Activated CD4-positive, CD25-positive, alpha-beta regulatory T cell treated with anti-CD3 and anti-CD28 coated beads, Interleukin-2, amount 50 U/mL, for 16 hours (primary cell): ENCODE data around the gene RIPK1.
A peak's percentile ranks its signal among the peaks of the same experiment; 100 is the strongest.

Experiments used
- DNase-seq: peaks from one replicate; pipeline ENCODE4 v3.0.0-alpha.2; 2020; ENCODE audit warnings: low read depth, low spot score

The RIPK1 gene

DNA sequence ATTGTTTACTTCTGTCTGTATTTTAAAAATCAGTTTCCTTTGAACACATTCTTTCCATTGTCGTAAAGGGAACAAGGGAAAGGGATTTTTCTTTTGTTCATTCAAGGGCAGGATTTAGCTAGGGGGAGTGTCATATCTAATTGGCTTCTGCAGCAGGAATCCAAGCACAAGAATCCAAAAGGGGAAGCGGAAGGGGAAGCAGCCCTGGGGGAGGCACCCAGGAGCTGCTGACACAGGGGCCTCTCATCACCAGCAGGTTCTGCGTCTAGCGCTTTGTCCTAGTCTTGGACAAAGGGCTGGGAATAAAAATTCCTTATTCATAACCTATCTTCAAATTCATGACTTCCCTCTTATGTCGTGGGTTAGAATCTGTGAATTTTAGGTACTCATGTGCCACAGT is 13.7 kb downstream of the RIPK1 start:
- DNase-seq: no peak

GRCh38 chr6:3085074-3085473 is 16.8 kb downstream of the RIPK1 start:
- no peak for DNase-seq

DNA sequence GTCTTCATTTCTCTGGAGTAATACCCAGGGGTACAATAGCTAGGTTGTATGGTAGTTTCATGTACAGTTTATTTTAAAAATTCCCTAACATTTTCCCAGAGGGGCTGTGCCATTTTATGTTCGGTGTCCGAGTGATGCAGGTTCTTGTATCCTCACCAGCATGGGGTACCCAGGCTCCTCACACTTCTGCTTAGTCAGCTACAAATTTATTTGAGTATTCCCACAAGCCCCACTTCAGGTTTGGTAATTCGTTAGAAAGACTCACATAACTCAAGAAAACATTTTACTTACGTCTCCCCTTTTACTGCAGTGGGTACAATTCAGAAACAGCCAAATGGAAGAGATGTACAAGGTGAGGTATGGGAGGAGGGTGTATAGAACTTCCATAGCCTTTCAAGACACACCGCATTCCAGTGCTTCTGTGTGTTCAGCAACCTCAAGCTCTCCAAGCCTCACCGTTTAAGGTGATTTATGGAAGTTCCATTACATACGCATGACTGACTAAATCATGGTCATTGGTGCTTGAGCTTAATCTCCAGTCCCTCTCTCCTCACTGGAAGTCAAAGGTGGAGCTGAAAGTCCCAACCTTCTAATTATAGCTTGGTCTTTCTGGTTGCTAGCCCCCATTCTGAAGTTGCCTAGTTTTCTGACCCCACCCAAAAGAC is 18.1 kb downstream of the RIPK1 start:
- no peak for DNase-seq

DNA sequence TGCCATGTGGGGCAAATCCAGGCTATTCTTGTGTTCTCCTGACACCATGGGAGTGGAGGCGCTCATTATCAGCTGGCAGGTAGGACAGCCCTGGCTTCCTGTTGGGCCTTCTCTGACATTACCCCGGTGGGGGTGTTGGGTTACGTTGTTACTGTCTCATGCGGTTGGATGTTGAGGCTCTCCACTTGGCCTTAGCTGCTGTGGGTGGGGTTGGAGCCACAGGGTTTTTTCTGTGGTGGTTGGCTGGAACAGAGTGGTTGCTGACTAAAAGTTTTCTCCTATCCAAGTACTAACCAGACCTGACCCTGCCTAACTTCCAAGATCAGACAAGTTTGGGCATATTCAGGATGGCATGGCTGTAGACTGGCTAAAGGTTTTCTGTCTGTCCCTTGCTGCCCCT is 20.2 kb downstream of the RIPK1 start:
- no peak for DNase-seq

GRCh38 chr6:3088968-3089367 is 20.7 kb downstream of the RIPK1 start:
- no peak for DNase-seq

- no peak for DNase-seq
Measured at GRCh38 chr6:3090013-3090412, 21.7 kb downstream of the RIPK1 start.

DNA sequence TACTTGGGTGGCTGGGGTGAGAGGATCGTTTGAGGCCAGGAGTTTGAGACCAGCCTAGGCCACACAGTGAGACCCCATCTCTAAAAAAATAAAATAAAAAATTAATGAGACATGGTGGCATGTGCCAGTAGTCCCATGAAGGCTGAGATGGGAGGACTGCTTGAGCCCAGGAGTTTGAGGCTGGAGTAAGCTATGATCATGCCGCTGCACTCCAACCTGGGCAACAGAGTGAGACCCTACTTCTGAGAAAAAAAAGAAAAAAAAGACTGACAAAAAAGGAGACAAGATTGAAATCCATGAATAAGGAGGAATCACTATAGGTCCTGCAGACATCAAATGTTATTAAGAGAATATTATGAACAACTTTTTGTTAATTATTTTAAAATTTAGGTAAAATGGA is 26.5 kb downstream of the RIPK1 start:
- DNase-seq: no peak

GRCh38 chr6:3102875-3103274 is 34.6 kb downstream of the RIPK1 start:
- no peak for DNase-seq

DNA sequence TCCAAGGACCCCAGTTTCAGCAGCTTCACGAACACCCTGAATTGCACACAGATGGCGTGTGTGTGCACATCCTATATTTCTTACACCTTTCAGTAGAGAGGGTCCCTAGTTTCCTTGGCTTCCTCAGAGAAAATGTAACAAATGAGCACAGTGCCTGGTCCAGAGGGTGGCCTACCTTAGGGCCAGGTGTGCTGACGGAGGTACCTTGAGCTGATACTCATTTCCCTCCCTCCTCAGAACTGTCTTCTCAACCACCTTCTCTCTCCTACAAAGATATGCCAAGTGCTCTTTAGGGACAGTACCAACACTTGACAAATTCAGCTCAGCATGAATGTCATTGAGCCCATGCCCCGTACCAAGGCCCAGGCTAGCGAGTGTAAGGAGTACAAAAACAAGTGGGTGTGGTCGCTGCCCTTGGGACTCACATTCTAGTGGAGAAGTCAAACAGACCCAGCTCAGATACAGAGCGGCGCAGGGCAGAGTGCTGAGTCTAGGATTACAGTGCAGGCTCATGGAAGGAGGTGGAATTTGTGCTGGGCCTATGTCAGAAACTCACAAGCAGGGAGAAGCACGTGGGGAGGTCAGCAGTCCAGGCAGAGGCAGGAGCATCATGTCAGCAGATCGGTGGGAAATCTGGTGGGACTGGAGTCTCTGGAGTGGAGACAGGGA is 40.6 kb downstream of the RIPK1 start:
- no peak for DNase-seq

DNA sequence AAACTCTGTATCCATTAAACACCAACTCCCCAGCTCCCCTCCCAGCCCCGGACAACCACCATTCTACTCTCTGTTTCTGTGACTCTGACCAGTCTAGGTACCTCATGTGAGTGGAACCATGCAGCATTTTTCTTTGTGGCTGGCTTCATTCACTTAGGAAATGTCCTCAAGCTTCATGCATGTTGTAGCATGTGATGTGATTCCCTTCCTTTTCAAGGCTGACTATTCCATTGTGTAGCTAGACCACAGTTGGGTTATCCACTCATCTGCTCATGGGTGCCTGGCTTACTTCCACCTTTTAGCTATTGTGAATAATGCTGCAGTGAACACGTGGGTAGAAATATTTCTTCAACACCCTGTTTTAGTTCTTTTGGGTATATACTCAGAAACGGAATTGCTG is 41.5 kb downstream of the RIPK1 start:
- no peak for DNase-seq

GRCh38 chr6:3114377-3114776 is 46.1 kb downstream of the RIPK1 start:
- DNase-seq: no peak

- DNase-seq: no peak
Measured at GRCh38 chr6:3117912-3118352, 49.6 kb downstream of the RIPK1 start.

DNA sequence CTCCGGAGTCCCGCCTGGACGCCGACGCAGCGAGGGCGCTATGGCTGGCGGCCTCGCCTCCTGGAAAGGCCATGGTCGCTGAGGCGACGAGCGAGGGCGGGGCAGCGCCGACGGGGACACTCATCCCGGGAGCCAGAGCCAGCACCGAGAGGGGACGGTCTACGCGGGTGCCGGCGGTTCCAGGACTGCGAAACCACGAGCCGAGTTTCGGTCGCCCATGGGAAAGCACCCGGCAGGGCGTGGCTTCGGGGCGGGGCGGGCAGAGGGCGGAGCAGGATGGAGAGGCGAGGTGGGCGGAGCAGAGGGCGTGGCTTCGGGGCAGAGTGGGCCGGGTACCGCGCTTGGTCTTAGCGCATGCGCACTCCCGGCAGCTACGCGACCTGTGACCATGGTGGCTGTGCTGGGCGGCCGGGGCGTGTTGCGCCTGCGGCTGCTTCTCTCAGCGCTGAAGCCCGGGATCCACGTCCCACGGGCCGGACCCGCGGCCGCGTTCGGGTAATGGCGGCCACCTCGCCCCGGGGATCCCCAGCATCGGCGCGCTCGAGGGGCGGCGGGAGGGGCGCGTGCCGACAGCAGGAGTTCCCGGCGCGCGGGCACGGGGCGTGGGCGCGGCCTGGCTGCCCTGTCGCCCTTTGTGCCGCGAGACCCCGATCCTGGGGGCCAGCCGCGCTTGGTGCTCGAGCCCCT is 50.2 kb downstream of the RIPK1 start, which contains the start of gene BPHL:
Gene BPHL (plus strand): TSS at position 359 of the 687 bp plus-strand sequence. CDS start 30 bp downstream, at position 389.
- DNase-seq: peak; percentile 98

- no peak for DNase-seq
Measured at GRCh38 chr6:3119040-3119723, 50.9 kb downstream of the RIPK1 start.

GRCh38 chr6:3120765-3121089 is 52.4 kb downstream of the RIPK1 start:
- no peak for DNase-seq

GRCh38 chr6:3122823-3123182 is 54.5 kb downstream of the RIPK1 start:
- no peak for DNase-seq

GRCh38 chr6:3124667-3125066 is 56.4 kb downstream of the RIPK1 start:
- no peak for DNase-seq

- no peak for DNase-seq
Measured at GRCh38 chr6:3125815-3126214, 57.5 kb downstream of the RIPK1 start.

GRCh38 chr6:3128356-3129108 is 60.2 kb downstream of the RIPK1 start:
- no peak for DNase-seq

GRCh38 chr6:3131695-3132094 is 63.4 kb downstream of the RIPK1 start:
- no peak for DNase-seq

GRCh38 chr6:3133515-3133914 is 65.2 kb downstream of the RIPK1 start:
- DNase-seq: no peak
